ENCODE measurements around the gene RSBN1L.

DNA sequence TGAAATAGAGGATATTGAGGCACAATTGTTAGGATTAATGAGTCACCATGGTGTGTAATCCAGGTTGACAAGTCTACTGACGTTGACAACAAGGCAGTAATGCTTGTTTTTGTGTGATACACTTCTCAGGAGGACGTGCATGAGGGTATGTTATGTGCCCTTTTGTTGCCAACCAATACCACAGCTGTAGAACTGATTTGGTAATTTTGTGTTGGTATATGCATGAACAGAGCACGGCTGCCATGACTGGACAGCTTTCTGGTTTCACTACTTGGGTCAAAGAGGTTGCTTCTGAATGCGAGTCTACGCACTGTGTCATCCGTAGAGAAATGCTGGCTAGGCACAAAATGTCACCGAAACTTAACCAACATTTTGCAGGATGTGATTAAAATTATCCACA, 135.2 kb downstream of the RSBN1L start:
- TF ChIP-seq POLR2A (IDR thresholded peaks at IDR 0.05): no peak
- no peak for TF ChIP-seq CTCF (IDR thresholded peaks at IDR 0.05)
